ENCODE data around the gene C2orf78. TPM values are rescaled to one million over a fixed set of nuclear protein-coding genes. Genes with fewer than 3 reads are reported as not detected.
"Not testable (repeated sequence)": the region's sequence is repeated elsewhere in the genome, so short reads cannot be mapped to it uniquely, and the experiment has no call there.

Gene C2orf78
- total RNA-seq, 2 experiments from 2014 or later, result not detected

- H3K27ac Mint-ChIP-seq, result peak overlapping the region; percentile 97
- H3K4me3 Mint-ChIP-seq, result peak overlapping the region; percentile 99
- ChIA-PET CTCF (interaction anchor here (0.9 to 1.0 kb wide), 2 partner anchors 48 kb away, joined by 3 to 4 read pairs; partner anchors contain the start of gene STAMBP), POLR2A (interaction anchor here (0.9 kb wide), 1 partner anchor 48 kb away, joined by 3 read pairs; the partner anchor contains the start of gene STAMBP)
- no peaks in the 10 kb centered on the region for H3K27me3 ChIP-seq (ENCODE audit: control insufficient read depth in 1 of 2, insufficient read depth in 2 of 2, low read length in 2 of 2)
- H3K4me1 ChIP-seq (ENCODE audit: insufficient read depth, low read length), result peaks cover 14% of the 10 kb centered on the region
- peak overlapping the region; percentile 95 for H3K4me3 ChIP-seq (ENCODE audit: low read length)
- H3K36me3 ChIP-seq (ENCODE audit: insufficient read depth, low read length), result peaks cover 24% of the 10 kb centered on the region
- peaks cover 41% of the 10 kb centered on the region for H3K4me1 Mint-ChIP-seq (ENCODE audit: low read depth)
- H3K9me3 ChIP-seq (ENCODE audit: control insufficient read depth in 1 of 2, insufficient read depth in 1 of 2, low read length in 2 of 2), result no peaks in the 10 kb centered on the region
- peak overlapping the region; percentile 85 to 91 for H3K27ac ChIP-seq (ENCODE audit: low read depth in 1 of 2, low read length in 2 of 2)
- TF ChIP-seq CTCF (IDR thresholded peaks at IDR 0.05), result peak; percentile 40
- H3K9me3 Mint-ChIP-seq, result no peaks in the 10 kb centered on the region
- no peak for DNase-seq
- H3K27me3 Mint-ChIP-seq, result peaks cover 11% of the 10 kb centered on the region
- no peak for ATAC-seq (ENCODE audit: poor library complexity)
- intact Hi-C loops (cut with DNase I, micrococcal nuclease), result loop anchor here in 1 of 2 experiments (1.0 to 10.0 kb wide), 2 partner anchors 48 to 395 kb away; partner anchors contain the start of genes ALMS1 and STAMBP
- peaks cover 41% of the 10 kb centered on the region for H3K36me3 Mint-ChIP-seq (ENCODE audit: low read depth)
Measured at GRCh38 chr2:73780237-73780582, 3.8 kb upstream of the C2orf78 start.

- Mint-ChIP-seq H3K4me1 (ENCODE audit: low read depth) (peaks cover 19% of the 10 kb centered on the region), H3K36me3 (ENCODE audit: low read depth) (peaks cover 15% of the 10 kb centered on the region), H3K27me3 (peaks cover 11% of the 10 kb centered on the region)
- ATAC-seq (ENCODE audit: poor library complexity); H3K4me3 Mint-ChIP-seq; H3K27me3 ChIP-seq (ENCODE audit: control insufficient read depth in 1 of 2, insufficient read depth in 2 of 2, low read length in 2 of 2); H3K27ac Mint-ChIP-seq; H3K4me1 ChIP-seq (ENCODE audit: insufficient read depth, low read length); H3K36me3 ChIP-seq (ENCODE audit: insufficient read depth, low read length); DNase-seq; POLR2A ChIA-PET; H3K27ac ChIP-seq (ENCODE audit: low read depth in 1 of 2, low read length in 2 of 2); H3K9me3 ChIP-seq (ENCODE audit: control insufficient read depth in 1 of 2, insufficient read depth in 1 of 2, low read length in 2 of 2); H3K4me3 ChIP-seq (ENCODE audit: low read length); H3K9me3 Mint-ChIP-seq; CTCF ChIA-PET: not testable (repeated sequence)
- intact Hi-C loops (cut with DNase I, micrococcal nuclease), result loop anchor here in 1 of 2 experiments (10.0 kb wide), 1 partner anchor 399 kb away; the partner anchor contains the start of gene ALMS1
Measured at GRCh38 chr2:73783402-73783801, 581 bp upstream of the C2orf78 start.

GRCh38 chr2:73811878-73812277, 27.9 kb downstream of the C2orf78 start:
- POLR2A ChIA-PET, result no interaction called here
- Mint-ChIP-seq H3K27ac (no peak overlapping the region), H3K36me3 (ENCODE audit: low read depth) (no peaks in the 10 kb centered on the region), H3K4me3 (no peak overlapping the region), H3K4me1 (ENCODE audit: low read depth) (no peaks in the 10 kb centered on the region), H3K9me3 (no peaks in the 10 kb centered on the region), H3K27me3 (peaks cover 21% of the 10 kb centered on the region)
- intact Hi-C loops (cut with DNase I, micrococcal nuclease), result no loop called here
- Histone ChIP-seq H3K4me1 (ENCODE audit: insufficient read depth, low read length) (no peaks in the 10 kb centered on the region), H3K9me3 (ENCODE audit: control insufficient read depth in 1 of 2, insufficient read depth in 1 of 2, low read length in 2 of 2) (no peaks in the 10 kb centered on the region), H3K36me3 (ENCODE audit: insufficient read depth, low read length) (no peaks in the 10 kb centered on the region), H3K27ac (ENCODE audit: low read depth in 1 of 2, low read length in 2 of 2) (no peak overlapping the region), H3K27me3 (ENCODE audit: control insufficient read depth in 1 of 2, insufficient read depth in 2 of 2, low read length in 2 of 2) (peaks cover 0 to 2% of the 10 kb centered on the region in 2 experiments), H3K4me3 (ENCODE audit: low read length) (no peak overlapping the region)
- DNase-seq (no peak), ATAC-seq (ENCODE audit: poor library complexity) (no peak)
- CTCF ChIA-PET, result no interaction called here
- TF ChIP-seq CTCF (IDR thresholded peaks at IDR 0.05), result no peak

- Mint-ChIP-seq H3K27me3 (peaks cover 21% of the 10 kb centered on the region), H3K4me1 (ENCODE audit: low read depth) (no peaks in the 10 kb centered on the region), H3K9me3 (no peaks in the 10 kb centered on the region), H3K36me3 (ENCODE audit: low read depth) (no peaks in the 10 kb centered on the region), H3K4me3 (no peak overlapping the region), H3K27ac (no peak overlapping the region)
- no peaks in the 10 kb centered on the region for H3K4me1 ChIP-seq (ENCODE audit: insufficient read depth, low read length)
- no peak overlapping the region for H3K27ac ChIP-seq (ENCODE audit: low read depth in 1 of 2, low read length in 2 of 2)
- no peak for ATAC-seq (ENCODE audit: poor library complexity)
- intact Hi-C loops (cut with DNase I, micrococcal nuclease), result no loop called here
- no peak for DNase-seq
- ChIA-PET POLR2A (no interaction called here), CTCF (no interaction called here)
- no peaks in the 10 kb centered on the region for H3K9me3 ChIP-seq (ENCODE audit: control insufficient read depth in 1 of 2, insufficient read depth in 1 of 2, low read length in 2 of 2)
- TF ChIP-seq CTCF (IDR thresholded peaks at IDR 0.05), result no peak
- H3K4me3 ChIP-seq (ENCODE audit: low read length), result no peak overlapping the region
- H3K36me3 ChIP-seq (ENCODE audit: insufficient read depth, low read length), result no peaks in the 10 kb centered on the region
- peaks cover 0 to 2% of the 10 kb centered on the region in 2 experiments for H3K27me3 ChIP-seq (ENCODE audit: control insufficient read depth in 1 of 2, insufficient read depth in 2 of 2, low read length in 2 of 2)
Measured at GRCh38 chr2:73812635-73813034, 28.7 kb downstream of the C2orf78 start.

Measured in CD4-positive, alpha-beta T cell (primary cell).